Renal cortical epithelial cell (primary cell): ENCODE data around the gene GSTM3. TPM values are rescaled to one million over a fixed set of nuclear protein-coding genes. Genes with fewer than 3 reads are reported as not detected.
"Not testable (repeated sequence)": the region's sequence is repeated elsewhere in the genome, so short reads cannot be mapped to it uniquely, and the experiment has no call there.

Source experiments
- DNase-seq: peaks from one replicate; pipeline ENCODE4 v3.0.0-alpha.2; 2011; ENCODE audit warnings: low read depth
- total RNA-seq: library from RNA; depleted of rRNA; stranded (reverse); fragments of >200 nt; gene quantifications from 2 replicates; pipeline ENCODE4 v1.2.3, GENCODE V29; 2014

Gene GSTM3
- total RNA-seq, 1 donor from 2014 or later: 85.6 TPM

DNA sequence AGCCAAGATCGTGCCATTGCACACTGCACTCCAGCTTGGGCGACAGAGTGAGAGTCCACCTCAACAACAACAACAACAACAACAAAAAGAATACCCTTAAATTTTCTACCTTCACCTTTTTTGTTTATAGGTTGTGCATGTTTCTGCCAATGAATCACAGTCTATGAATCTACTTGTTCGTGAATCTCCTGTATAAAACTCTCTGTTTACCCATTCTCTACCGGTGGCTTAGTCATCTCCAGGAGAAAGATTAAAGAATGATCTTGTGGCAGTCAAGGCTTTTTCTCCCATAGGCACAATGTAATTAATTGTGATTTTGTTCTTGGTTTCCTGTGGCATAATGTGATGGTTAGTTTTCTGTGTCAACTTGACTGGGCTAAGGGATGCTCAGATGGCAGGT is 43.0 kb downstream of the GSTM3 start:
- not testable (repeated sequence) for DNase-seq

DNA sequence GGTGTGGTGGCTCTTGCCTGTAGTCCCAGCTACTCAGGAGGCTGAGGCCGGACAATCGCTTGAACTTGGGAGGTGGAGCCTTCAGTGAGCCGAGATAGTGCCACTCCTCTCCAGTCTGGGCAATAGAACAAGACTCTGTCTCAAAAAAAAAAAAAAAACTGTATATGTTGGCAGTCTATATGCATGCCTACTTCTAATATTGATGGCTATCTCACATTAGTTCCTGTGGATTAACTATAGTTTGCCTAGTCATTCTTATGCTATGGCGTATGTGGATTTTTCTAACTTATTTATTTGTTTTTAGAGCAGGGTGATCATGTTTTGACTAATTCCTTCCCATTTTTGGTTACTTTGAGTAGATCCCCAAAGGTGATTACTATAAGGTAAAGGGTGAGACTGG is 43.8 kb downstream of the GSTM3 start:
- no peak for DNase-seq

DNA sequence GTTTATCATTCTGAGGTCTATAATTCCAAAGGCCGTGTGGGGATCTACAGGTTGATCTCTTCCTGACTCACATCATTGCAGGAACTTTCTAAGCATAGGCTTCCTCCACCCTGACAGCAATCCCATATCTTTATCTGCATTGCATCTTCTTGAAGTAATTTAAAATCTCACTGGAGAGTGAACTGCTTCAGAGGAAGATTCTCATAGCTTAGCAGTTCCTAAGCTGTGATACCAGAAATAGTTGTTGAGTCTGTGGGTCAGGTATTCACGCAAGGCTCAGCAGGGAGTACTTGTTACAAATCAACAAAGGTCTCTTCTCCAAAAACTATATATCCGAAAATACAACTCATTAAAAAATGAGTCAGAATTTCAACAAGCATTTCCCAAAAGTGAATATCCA is 45.7 kb downstream of the GSTM3 start:
- DNase-seq: not testable (repeated sequence)

DNA sequence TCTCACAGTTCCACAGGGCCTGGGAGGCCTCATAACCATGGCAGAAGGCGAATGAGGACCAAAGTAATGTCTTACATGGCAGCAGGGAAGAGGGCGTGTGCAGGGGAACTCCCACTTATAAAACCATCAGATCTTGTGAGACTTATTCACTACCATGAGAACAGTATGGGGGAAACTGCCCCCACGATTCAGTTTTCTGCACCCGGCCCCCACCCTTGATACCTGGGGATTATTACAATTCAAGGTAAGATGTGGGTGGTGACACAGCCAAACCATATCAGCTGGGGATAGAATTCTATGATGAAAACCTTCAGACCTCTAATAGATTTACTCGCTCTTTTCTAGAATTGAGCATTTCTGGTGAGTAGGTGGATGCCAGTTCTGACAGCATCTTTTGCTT is 46.4 kb downstream of the GSTM3 start:
- DNase-seq: not testable (repeated sequence)

DNA sequence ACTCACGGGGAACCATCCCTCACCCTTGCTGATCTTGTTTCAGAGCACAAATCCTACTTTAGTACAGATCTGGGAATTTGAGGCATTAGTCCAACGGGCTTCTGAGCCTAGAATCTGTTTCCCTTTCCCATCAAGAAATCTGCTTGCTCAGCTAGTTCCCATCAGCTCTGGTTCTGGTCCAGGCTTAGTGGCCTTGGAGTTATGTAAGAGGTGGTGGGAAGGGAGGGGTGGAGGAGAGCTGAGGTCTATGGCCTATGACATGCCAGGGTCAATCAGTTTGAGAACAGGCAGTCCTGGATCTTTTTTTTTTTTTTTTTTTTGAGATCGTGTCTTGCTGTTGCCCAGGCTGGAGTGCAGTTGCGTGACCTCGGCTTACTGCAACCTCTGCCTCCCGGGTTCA is 49.1 kb downstream of the GSTM3 start:
- no peak for DNase-seq

DNA sequence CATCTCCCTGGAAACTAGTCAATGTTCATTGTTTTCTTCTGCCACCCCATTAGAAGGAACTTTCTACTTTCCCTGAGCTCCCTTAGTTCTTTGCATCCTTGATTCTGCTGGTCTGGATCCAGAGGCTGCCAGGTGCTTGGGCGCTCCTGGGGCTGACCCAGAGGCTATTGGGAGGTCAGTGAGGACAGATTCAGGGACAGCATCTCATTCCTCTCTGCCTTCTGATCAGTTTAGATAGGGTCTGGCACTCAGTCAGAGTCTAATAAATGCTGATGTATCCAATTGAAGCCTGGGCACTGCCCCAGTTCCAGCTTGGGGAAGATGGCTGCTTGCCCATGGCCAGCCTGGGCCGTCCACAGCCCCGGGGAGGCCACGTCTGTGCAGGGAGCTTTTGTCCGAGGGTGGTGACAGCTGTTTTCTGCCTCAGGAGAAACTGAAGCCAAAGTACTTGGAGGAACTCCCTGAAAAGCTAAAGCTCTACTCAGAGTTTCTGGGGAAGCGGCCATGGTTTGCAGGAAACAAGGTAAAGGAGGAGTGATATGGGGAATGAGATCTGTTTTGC is 50.9 kb downstream of the GSTM3 start:
- DNase-seq: no peak

DNA sequence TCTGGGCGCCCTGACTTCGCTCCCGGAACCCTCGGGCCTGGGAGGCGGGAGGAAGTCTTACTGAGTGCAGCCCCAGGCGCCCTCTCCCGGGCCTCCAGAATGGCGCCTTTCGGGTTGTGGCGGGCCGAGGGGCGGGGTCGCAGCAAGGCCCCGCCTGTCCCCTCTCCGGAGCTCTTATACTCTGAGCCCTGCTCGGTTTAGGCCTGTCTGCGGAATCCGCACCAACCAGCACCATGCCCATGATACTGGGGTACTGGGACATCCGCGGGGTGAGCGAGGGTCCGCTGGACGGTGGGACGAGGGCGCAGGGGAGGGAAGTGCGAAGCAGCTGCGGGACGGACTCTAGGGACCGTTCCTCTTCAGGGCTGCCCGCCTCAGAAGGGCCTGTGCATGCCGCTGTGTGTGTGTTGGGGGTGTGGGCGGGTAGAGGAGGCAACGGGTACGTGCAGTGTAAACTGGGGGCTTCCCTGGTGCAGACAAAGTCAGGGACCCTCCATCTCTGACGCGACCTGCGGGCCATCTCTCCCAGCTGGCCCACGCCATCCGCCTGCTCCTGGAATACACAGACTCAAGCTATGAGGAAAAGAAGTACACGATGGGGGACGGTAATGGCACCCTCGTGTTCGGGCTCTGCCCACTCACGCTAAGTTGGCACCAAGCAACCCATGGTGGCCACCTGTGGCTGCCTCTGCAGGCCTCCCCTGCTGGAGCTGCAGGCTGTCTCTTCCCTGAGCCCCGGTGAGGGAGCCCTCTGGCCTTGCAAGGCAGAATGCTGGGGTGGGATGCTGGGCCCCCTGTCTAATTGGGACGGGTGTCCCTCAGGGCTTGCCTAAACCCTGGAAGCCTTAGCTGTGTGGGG is 53.0 kb downstream of the GSTM3 start, which contains the start of gene GSTM1:
TSS of gene GSTM1 (plus strand) at position 177 of the 859 bp plus-strand sequence. CDS start at position 234, 57 bp downstream.
- no peak for DNase-seq

DNA sequence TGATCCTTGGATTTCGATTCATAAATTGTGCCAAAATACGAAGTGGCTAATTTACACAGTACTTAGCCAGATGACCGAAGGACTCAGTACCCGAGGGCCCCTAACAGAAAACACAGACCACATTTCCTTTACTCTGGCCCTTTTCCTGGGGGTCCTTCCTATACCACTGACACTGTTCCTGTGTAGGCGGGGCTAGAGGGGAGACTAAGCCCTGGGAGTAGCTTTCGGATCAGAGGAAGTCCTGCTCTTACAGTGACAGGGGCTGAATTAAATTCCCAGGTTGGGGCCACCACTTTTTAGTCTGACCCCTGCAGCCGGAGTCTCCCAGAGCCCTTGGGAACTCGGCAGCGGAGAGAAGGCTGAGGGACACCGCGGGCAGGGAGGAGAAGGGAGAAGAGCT is 53.7 kb downstream of the GSTM3 start:
- not testable (repeated sequence) for DNase-seq

DNA sequence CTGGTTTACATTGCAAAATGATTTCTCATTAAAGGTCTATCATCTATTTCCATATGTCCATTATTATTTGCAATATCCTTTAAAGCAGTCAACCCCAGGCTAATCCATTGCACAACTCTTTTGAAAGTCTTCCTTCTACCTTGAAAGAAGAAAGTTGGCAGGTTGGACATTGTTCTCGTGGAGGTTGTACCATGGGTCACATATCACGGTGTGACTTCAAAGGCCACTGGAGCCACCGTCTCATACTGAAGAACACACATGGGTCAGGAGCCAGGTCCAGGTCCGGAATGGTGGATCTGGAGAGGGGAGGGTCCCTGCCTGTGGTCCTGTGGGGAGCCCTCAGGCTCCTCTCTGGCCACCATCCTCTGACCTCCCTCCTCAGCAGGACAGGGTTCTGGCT is 54.9 kb downstream of the GSTM3 start:
- DNase-seq: not testable (repeated sequence)

DNA sequence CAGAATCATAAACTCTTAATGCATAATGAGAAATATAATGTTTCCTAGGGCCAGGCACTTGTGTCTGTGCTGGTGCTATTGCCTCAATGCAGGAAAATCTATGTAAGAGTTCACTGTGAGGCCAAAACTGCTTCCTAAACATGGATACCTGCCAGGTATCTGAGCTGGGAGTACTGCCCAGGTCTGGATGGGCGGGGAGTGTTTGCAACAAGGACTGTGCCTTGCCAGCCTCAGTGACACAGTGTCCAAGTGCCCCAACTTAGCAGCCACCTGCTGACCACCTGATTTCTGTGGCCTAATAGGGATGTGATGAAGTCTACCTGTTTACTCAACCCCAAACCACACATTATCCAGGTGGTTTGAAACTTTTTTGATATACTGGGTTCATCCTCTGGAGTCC is 55.4 kb downstream of the GSTM3 start:
- not testable (repeated sequence) for DNase-seq

DNA sequence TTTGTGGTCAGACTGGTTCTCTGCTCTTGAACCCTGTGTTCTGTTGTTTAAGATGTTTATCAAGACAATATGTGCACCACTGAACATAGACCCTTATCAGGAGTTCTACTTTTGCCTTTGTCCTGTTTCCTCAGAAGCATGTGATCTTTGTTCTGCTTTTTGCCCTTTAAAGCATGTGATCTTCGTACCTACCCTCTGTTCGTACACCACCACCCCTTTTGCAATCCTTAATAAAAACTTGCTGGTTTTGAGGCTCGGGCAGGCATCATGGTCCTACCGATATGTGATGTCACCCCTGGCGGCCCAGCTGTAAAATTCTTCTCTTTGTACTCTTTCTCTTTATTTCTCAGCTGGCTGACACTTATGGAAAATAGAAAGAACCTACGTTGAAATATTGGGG is 56.1 kb downstream of the GSTM3 start:
- DNase-seq: not testable (repeated sequence)

Other genes with a start within 250 kb of the GSTM3 start
- gene CYB561D1, start 246.9 kb downstream of the GSTM3 start, total RNA-seq: 8.0 and 14.8 TPM in 2 replicates
- 1.2 and 4.1 TPM in 2 replicates for gene AMIGO1, start 231.3 kb downstream of the GSTM3 start, total RNA-seq
- gene GPR61, start 201.2 kb downstream of the GSTM3 start, total RNA-seq: 0.15 TPM in 1 of 2 replicates, not detected in the other
- gene GNAI3, start 192.4 kb downstream of the GSTM3 start, total RNA-seq: 25.0 and 25.9 TPM in 2 replicates
- gene GNAT2, start 121.4 kb downstream of the GSTM3 start, total RNA-seq: 0.10 TPM in 1 of 2 replicates, not detected in the other
- gene AMPD2, start 121.2 kb downstream of the GSTM3 start, total RNA-seq: 62.7 and 71.7 TPM in 2 replicates
- 12.2 and 17.8 TPM in 2 replicates for gene GSTM4, start 84.9 kb downstream of the GSTM3 start, total RNA-seq
- gene GSTM2, start 73.0 kb downstream of the GSTM3 start, total RNA-seq: 1.4 and 14.7 TPM in 2 replicates
- 8.0 and 15.1 TPM in 2 replicates for gene GSTM1, start 53.2 kb downstream of the GSTM3 start, total RNA-seq
- gene GSTM5, start 28.8 kb downstream of the GSTM3 start, total RNA-seq: not detected in 2 replicates
- not detected in 2 replicates for gene EPS8L3, start 22.9 kb upstream of the GSTM3 start, total RNA-seq
- 39.2 and 51.3 TPM in 2 replicates for gene CSF1, start 169.8 kb upstream of the GSTM3 start, total RNA-seq
- gene AHCYL1, start 243.7 kb upstream of the GSTM3 start, total RNA-seq: 47.9 and 120 TPM in 2 replicates